Ishikawa (cell line): ENCODE results near the gene SMAD6.

Experiments
- CEBPB ChIP-seq: IDR thresholded peaks from 2 replicates; pipeline ENCODE4 v1.6.1; 2012
- CREB1 ChIP-seq: IDR thresholded peaks from 2 replicates; pipeline ENCODE4 v1.6.1; 2012; ENCODE audit warnings: low read depth
- EGR1 ChIP-seq: IDR thresholded peaks from 2 replicates; pipeline ENCODE4 v1.6.1; 2012
- EP300 ChIP-seq: IDR thresholded peaks from 2 replicates; pipeline ENCODE4 v1.6.1; 2012; ENCODE audit warnings: borderline replicate concordance
- FOXM1 ChIP-seq: IDR thresholded peaks from 2 replicates; pipeline ENCODE4 v1.6.1; 2012; ENCODE audit warnings: low read depth, borderline replicate concordance
- MAX ChIP-seq: IDR thresholded peaks from 2 replicates; pipeline ENCODE4 v1.6.1; 2012
- RAD21 ChIP-seq: IDR thresholded peaks from 2 replicates; pipeline ENCODE4 v1.6.1; 2012; ENCODE audit warnings: low read depth
- TCF12 ChIP-seq: IDR thresholded peaks from 2 replicates; pipeline ENCODE4 v1.6.1; 2012; ENCODE audit warnings: low read depth
- YY1 ChIP-seq: IDR thresholded peaks from 2 replicates; pipeline ENCODE4 v1.6.1; 2012; ENCODE audit warnings: low read depth
- ZBTB7A ChIP-seq: IDR thresholded peaks from 2 replicates; pipeline ENCODE4 v1.6.1; 2012; ENCODE audit warnings: low read depth
- TF ChIP-seq, protein P1 (sequence below): IDR thresholded peaks from 2 replicates; pipeline ENCODE4 v1.6.1; 2012; ENCODE audit warnings: low read depth, mild to moderate bottlenecking
- TF ChIP-seq, protein P2 (sequence below): IDR thresholded peaks from 2 replicates; pipeline ENCODE4 v1.6.1; 2012

DNA sequence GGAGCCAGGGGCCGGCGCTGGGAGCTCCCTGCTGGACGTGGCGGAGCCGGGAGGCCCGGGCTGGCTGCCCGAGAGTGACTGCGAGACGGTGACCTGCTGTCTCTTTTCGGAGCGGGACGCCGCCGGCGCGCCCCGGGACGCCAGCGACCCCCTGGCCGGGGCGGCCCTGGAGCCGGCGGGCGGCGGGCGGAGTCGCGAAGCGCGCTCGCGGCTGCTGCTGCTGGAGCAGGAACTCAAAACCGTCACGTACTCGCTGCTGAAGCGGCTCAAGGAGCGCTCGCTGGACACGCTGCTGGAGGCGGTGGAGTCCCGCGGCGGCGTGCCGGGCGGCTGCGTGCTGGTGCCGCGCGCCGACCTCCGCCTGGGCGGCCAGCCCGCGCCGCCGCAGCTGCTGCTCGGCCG lies 1.5 kb downstream of the SMAD6 start:
- no peak for TF ChIP-seq RAD21
- TF ChIP-seq, protein P1, sequence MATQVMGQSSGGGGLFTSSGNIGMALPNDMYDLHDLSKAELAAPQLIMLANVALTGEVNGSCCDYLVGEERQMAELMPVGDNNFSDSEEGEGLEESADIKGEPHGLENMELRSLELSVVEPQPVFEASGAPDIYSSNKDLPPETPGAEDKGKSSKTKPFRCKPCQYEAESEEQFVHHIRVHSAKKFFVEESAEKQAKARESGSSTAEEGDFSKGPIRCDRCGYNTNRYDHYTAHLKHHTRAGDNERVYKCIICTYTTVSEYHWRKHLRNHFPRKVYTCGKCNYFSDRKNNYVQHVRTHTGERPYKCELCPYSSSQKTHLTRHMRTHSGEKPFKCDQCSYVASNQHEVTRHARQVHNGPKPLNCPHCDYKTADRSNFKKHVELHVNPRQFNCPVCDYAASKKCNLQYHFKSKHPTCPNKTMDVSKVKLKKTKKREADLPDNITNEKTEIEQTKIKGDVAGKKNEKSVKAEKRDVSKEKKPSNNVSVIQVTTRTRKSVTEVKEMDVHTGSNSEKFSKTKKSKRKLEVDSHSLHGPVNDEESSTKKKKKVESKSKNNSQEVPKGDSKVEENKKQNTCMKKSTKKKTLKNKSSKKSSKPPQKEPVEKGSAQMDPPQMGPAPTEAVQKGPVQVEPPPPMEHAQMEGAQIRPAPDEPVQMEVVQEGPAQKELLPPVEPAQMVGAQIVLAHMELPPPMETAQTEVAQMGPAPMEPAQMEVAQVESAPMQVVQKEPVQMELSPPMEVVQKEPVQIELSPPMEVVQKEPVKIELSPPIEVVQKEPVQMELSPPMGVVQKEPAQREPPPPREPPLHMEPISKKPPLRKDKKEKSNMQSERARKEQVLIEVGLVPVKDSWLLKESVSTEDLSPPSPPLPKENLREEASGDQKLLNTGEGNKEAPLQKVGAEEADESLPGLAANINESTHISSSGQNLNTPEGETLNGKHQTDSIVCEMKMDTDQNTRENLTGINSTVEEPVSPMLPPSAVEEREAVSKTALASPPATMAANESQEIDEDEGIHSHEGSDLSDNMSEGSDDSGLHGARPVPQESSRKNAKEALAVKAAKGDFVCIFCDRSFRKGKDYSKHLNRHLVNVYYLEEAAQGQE: no peak
- TF ChIP-seq CREB1: no peak
- TF ChIP-seq YY1: no peak
- TF ChIP-seq, protein P2, sequence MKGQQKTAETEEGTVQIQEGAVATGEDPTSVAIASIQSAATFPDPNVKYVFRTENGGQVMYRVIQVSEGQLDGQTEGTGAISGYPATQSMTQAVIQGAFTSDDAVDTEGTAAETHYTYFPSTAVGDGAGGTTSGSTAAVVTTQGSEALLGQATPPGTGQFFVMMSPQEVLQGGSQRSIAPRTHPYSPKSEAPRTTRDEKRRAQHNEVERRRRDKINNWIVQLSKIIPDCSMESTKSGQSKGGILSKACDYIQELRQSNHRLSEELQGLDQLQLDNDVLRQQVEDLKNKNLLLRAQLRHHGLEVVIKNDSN: no peak
- TF ChIP-seq CEBPB: no peak
- no peak for TF ChIP-seq MAX
- TF ChIP-seq ZBTB7A: no peak
- TF ChIP-seq EP300: no peak
- no peak for TF ChIP-seq FOXM1
- TF ChIP-seq EGR1: no peak
- no peak for TF ChIP-seq TCF12
